HL-60/S4 treated with phorbol 12-myristate 13-acetate at 8.2 ng/mL for 4 days and 3 days (cell line): ENCODE data around the gene CACNA1E.

Experiments
- in situ Hi-C: fragments of 300-500 bp; cut with MboI; formaldehyde crosslinking; loops from 2 replicates; pipeline ENCODE4 v1.15.0; 2022; ENCODE audit warnings: low sequenced_read_pairs

Gene CACNA1E

DNA sequence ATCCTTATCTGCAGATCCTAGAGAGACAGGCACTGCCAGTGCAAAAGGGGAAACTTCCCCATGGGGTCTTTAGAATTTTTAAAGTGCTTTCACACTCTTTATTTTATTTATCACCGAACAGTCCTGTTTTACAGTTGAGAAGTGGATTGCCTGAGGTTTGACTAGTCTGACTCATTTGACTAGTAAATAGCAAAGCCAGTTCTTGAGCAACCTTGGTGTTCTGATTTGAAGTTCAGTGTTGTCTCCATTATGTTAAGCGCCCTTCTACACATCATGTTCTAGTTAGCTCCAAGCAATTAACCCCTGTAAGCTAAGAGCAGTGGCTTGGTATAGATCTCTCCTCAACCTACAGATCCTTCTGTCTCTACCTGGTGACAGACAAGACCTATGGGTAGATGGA, 262.9 kb downstream of the CACNA1E start:
- in situ Hi-C loops = no loop called here

DNA sequence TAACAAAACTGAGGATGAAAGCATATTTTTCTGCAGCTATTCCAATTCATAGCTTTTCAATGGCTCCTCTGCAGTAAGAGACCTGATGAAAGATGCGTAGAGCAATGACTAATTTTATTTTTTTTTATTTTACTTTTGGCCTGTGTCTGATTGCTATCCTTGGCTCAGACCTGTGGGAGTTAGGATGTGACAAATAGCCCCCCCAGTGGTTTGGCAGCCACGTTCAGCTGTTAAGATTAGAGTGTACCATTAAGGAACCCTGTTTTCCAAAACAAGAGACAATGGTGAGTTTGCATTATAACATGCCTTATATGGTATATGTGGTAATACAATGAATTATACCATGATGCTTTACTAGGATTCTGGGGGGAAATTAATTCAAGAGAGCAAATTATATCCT, 264.7 kb downstream of the CACNA1E start:
- in situ Hi-C loops = no loop called here

DNA sequence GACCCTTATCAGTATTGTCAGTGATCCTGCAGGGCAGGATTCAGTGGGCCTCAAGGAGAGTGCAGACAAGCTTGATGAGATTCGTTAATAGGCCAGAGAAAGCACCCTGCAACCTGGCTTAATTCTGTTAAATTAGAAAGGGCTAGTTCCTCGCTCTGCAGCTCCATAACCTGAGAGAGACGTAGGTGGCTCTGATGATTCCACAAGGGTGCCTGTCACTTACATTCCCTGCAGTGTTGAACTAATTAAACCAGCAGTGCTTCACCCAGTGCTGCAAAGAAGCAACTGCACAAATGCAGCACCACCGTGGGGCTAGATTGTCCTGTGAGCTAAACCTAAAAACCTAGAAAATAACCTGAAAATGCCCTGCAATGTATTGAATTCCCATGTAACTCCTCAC, 270.8 kb downstream of the CACNA1E start:
- in situ Hi-C loops = no loop called here

DNA sequence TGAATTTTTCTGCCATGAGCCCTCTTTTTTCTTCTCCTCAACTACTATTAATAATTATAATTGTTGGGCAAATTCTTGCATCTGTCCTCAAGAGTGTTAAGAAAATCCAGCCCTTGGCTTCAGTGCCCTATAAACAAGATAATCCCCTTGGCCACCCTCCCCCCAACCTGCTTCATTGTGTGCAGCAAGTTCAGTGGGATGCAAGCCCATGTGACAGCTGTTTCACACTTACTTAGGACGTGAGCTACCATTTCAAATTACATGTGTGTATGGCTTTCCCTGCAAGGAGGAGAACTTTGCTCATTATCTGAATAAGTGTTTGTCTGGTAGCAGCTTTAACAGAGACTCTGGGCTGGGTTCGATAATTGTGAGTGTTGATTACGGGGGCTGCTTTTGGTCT, 276.2 kb downstream of the CACNA1E start:
- in situ Hi-C loops = no loop called here

DNA sequence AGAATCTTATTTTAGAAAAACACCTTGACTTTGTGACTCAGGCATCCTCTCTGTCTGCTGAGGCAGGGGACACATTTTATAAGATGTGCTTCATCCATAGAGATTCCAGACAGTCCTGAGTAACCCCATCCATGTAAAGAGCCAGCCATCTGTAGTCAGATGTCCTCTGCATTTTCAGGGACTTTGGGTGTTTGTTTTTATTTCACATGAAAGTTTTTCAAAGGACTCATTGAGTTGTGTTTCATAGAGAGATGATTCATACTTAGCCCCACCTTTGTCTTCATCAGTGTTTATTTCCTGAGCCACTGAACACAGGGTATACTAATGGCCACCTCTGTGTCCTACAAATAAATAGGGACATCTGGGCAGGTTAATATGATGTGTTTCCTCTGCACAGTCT, 280.4 kb downstream of the CACNA1E start:
- in situ Hi-C loops = no loop called here

DNA sequence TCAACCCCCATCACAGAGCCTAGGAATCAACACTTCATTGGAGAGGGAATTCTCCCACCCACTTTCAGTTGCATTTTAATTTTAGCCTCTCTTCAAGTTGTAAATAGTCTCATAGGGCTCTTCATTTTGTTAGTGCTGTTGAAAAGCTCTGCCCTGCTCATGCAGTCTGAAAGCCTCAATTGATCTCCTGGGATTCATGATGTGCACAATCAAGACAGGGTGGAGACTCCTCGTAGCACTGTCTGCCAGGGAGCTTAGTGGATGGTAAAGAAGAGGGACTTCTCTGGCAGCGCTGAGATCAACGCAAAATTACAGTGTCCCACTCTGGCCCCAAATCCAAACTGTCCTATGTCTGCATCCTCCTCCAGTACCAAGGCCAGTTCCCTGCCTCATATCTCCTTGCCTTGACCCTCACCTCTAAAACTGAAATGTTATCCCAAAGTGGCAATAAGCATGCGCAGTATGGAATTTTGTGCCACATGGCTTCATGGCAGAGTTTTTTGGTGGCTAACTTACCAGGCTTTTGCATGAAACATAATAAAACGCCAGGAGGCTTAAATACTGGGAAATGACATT, 282.2 kb downstream of the CACNA1E start:
- in situ Hi-C loops = no loop called here

DNA sequence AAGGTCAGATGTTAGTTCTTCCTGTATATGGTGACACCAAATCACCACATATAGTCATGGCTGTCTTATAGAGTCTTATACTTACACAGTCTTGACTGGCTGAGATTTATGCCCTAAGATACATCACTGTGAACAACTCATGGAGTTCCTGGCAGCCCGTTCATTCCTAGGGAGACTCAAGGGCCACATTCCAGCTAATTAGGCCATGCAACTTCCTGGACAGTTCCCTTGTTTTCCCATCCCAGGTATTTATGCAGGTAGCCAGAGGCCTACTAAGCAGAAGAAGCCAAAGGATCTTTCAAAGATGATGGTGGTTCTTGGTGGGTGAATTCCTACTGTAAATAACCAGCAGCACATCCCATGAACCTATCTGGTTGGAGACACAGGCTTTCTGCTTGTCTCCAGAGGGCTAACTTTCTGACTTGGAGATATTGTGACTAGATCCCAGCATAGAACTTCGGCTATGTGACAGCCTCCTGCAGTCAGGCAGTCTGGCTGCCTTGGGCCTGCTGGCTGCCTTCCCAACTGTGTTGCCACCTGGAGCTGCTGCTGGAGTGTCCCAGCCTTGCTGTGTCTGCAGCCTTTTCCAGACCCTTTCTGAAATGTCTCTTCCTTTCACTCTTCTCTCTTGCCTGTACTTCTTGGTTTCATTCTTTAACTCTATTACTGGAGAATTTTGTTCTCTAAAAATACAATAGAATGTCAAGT, 283.8 kb downstream of the CACNA1E start:
- in situ Hi-C loops = no loop called here

DNA sequence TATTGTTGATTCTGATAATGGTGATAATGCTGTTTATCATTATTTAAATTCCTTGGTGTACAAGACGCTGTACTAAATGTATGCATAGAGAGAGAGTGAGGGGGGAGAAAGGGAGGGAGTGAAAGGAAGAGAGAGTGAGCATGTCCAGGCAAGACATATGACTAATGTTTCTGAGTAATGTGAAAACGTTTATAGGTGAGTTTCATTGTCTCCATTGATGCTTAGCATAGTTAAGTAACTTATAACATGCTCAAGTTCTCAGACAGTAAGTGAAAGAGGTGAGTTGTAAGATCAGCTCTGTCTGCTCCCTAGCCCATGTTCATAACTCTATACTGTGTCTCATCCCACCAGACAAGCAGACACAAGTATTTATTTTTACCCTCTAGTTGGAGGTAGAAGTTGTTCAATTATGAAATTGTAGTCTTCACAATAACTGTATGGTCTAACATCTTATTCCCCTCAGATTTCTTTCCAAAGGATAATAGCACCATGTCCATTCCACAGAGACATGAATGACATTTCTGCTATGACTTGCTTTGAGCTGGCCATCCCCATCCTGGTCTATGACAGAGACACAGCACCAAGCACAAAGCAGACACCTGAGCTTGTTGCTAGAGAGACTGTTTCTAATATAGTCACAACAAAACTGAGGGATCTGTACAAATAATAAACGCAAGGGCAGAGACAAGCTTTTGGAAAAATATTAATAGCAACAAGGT, 285.1 kb downstream of the CACNA1E start:
- in situ Hi-C loops = no loop called here

DNA sequence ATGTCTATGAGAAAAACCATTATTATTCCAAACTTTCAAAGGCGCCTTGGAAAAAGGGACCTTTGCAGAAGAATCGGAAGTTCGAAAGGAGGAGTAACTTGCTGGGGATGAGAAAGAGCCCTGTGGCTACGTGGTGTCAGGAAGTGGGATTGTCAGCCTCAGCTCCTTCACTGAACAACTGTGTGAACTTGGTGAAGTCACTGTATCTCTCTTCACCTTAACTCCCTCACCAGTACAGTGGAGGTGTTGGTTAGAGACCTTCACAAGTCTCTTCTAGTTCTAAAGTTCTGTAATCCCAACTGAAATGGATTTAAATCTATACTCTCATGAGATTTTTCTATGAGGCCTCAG, 285.6 kb downstream of the CACNA1E start:
- in situ Hi-C loops = no loop called here

DNA sequence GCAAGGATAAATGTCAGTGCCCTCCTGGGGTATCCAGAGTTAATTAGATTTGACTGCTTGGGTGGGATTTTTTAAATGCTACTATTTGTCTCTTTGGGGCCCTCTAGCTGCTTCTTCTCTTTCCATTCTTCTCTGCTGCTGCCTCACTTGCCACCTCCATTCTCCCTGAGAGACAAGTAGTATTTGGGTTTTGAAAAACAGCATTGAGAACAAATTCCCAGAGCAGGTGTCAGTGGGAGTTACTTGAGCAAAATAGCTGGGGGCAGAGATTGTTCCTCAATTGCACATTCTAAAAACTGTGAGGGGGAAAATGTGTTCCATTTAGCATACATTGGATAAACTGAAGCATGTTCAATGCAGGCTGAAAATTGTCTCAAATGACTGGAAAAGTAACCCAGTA, 286.5 kb downstream of the CACNA1E start:
- in situ Hi-C loops = no loop called here

DNA sequence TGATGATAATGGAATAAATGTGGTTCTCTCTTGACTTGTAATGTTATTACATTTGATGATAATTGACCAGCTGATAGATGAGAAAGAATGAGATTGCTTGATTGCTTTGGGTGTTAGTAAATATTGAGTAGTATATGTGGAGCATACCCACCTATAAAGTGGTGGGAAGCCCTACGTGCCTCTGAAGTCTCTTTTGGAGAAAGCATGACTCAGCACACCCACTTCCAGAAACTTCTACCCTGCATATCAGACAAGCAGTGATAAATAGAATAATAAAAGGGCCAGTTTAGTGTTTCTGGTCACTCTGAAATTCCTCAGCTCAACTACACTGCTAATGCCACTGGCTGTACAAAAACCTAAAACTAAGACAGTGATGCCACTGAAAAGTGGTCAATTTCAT, 289.4 kb downstream of the CACNA1E start:
- in situ Hi-C loops = no loop called here

DNA sequence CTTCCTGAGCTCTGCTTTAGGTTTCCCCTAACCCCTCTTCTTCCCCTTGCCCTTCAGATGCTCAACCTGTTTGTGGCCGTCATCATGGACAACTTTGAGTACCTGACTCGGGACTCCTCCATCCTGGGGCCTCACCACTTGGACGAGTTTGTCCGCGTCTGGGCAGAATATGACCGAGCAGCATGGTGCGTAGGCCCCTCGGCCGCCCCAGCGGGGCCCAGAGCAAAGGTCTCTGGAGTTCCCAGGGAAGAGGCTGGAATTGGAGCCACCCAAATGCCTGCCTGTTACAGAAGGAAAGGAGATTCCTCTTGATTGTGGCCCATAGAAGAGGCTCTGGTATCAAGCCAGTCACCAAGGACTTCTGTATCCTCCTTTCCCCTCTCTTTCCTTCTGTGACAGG, 292.7 kb downstream of the CACNA1E start:
- in situ Hi-C loops = no loop called here

DNA sequence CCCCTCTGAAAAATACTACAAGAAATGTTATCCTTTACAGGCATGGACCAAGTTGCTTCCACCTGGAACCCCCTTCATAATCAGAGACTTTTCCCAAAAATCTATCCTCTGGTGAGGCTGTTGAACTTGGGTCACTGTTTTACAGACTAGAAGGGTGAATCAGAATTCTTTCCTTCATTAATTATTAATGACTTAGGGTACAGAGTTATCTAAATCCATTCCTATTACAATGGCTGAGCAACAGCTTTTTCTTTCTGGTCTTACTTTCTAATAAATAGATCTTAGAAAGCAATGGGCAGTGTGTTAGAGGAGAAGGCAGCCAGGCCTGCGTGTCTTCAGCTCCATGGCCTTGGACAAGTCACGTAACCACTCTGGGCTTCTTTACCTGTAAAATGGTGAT, 294.0 kb downstream of the CACNA1E start:
- in situ Hi-C loops = no loop called here

DNA sequence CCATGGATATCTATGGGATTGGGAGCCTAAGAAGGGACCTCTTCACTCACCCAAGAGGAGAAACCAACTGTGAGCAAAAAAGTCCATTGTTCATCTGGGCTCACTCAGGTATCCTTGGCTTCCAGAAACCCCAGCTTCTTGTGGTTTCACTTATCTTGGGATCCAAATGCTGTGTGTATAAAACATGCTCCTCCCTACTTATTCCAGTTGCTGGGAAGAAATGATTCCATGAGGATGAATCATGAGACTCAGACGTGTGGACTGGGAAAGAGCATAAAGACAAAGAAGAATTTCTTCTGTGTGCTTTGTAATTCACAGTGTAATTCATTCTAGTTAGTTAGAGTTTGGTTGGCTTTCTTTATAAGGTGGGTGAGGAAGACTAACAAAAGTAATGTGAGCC, 294.5 kb downstream of the CACNA1E start:
- in situ Hi-C loops = no loop called here

DNA sequence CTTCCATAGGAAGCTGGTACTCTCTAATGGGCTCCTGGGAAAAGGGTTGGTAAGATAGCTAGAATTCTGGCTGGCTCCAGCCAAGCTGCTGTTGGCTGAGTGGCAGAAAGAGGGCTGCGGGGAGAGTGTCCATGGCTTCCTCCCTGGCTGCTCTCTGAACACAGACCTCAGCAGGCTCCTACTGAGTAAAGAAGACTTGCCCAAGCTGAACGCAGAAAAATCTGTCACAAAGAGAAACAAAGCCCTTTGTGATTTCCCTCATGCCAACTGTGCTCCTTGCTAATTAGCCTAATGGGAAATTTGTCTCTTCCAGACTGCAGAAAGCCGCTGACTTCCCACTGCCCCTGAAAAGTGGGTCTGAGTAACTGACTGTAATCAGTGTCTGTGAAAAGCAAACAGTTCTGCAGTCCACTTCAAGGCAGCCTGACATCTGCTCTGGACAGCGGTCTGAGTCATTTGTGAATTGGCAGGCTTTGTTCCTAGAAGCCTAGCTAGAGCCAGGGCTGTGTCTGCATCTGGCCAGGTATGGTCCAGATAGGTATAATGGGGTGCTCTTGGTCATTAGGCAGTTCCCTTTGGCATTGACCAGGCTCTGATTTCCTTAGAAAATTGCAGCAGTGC, 295.4 kb downstream of the CACNA1E start:
- in situ Hi-C loops = no loop called here

DNA sequence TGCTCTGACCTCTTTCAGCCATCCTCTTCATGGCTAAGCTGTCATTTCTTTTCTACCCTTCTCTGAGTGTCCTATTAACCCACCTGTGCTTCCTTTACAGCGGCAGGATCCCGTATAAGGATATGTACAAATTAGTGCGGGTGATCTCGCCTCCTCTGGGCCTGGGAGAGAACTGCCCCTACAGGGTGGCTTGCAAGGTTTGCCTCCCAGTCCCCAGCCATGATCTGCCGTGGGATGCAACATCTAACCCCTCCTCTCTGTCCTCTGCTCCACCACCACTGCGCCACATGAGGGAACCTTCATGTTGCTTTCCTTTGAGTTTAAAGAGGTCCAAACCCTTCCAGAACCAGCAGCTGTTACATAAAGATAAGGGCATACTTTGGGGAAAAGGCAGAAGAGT, 296.0 kb downstream of the CACNA1E start:
- in situ Hi-C loops = no loop called here

DNA sequence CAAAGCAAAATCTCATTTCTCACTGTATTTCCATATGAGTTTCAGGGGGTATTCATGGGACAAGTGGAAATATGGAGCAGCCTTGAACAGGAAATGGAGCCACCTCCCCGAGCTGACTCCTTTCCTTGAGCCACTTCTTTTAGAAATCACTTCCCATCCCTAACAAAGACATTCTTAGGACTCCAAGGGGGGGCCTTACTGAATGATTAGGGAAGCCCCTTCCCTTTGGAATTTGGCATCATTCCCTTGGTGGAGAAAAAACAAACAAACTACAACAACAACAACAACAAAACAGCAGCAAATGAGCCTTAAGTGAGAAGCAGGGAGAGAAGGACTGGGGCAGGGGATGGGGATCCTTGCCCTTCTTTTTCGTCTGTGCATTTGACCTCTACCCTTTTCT, 299.9 kb downstream of the CACNA1E start:
- in situ Hi-C loops = no loop called here

DNA sequence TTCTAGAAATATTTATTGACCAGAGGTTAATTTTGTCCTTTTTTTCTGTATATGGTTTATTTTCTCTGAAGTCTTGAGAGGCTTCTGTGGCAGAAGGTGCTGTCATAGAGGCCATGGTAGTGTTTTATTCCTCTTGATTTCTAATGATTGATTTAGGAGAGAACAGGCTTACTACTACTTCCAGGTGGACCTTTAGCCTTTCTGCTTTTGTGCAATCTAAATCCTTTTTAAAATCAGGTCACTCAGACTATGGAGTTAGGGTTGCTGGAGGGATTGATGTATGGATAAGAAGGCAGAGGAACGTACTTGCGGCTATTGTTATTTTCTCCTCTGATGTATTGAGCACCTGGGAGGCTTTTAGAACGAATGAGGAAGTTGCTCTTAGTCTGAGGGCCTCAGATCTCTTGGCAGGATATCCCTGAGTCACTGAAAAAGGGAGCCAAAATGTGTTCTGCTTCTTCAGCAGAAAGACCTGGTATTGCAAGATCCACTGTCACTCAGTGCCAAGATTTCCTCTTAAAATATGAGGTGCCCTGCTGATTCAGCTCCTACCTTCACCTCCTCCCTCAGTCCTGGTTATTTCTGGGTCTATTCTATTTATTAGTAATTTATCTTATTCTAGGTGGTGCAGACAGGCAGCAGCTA, 300.8 kb downstream of the CACNA1E start:
- in situ Hi-C loops = no loop called here

DNA sequence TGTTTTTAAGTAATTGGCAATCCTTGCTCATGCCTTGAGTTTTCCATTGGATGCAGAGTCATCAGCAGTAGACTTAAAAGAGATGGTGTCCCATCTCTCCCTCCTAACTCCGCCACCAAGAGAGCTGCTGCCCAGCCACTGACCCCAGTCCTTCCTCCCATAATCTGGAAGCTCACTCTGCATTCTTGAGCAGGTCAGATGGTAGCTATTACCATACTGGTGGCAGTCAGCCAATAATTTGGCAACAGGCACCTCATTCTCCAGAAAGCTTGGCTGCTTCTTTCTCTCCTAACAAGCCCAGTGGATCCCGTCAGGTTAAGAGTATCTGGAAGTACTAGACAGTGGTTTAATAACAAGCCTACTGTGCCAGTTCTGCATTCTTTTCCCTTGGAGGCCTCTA, 306.1 kb downstream of the CACNA1E start:
- in situ Hi-C loops = no loop called here

DNA sequence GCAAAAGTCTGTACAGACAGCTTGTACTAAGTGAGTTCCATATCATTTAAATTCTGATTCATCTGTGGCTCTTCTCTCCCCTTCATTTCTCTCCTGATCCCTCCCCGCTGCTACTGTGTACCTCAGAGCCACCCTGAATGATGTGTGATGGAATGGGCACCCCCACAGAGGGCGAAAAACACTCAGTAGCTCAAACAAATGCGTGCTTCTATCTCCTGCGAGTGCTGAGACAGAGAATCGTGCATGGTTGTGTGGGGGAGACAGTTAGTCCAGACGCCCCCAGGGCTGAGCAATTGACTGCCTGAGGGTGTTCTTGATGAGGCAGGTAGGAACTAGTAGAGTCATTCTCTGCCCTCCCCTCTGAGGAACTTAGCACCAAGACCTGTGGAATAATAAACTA, 308.4 kb downstream of the CACNA1E start:
- in situ Hi-C loops = no loop called here

DNA sequence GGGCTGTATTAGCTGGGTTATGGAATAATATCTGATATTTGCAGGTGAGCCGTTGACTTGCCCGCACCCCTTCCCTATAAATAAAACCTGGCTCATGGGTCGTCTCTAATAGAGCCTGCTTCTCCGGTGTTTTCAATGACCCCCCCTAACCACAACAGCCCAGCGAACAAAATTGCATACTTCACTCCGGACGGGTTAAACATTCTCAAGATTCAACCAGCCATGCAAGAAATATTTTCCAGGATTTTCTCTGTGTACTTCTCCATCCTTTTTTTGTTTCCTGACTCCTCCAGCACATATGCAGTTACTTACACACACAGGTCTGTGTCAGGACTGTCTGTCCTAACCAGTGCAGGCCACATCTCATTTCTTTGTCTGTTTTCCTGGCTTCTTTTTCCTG, 310.5 kb downstream of the CACNA1E start:
- in situ Hi-C loops = no loop called here

DNA sequence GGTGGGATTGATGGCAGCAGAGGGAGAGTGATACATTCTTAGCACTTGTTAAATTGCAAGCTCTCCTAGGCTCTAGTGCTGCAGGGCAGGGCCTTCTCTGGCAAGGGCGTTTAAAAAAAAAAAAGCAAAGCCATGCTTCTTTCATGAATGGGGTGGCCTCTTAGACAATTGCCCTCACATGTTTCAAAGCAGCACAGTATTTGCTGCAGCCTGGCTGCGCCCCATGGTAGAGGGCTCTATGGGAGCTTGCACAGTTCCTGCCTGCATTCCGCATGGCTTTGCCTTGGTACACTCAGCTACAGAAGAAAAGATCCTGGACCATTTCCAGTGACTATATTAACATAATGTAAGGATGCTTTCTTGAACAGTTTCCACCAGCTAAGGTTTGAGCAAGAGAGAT, 311.0 kb downstream of the CACNA1E start:
- in situ Hi-C loops = no loop called here
